Naive thymus-derived CD4-positive, alpha-beta T cell (primary cell): ENCODE data around the gene REG3G. TPM values are rescaled to one million over a fixed set of nuclear protein-coding genes. Genes with fewer than 3 reads are reported as not detected.

Experiments
- ATAC-seq: fragments of 150-1000 bp; cut with Tn5 transposase; 2 replicates; pipeline ENCODE4 v1.10.0; 2021; ENCODE audit warnings: mild to moderate bottlenecking, moderate library complexity
- CTCF ChIA-PET: fragments of 350-600 bp; sonication (Branson Sonifier 250); formaldehyde crosslinking; loops from one replicate; lab custom pipeline; 2021; ENCODE audit warnings: antibody characterized with exemption; lab: Charles Lee
- POLR2A ChIA-PET: fragments of 350-600 bp; sonication (Branson Sonifier 250); formaldehyde crosslinking; loops from one replicate; lab custom pipeline; 2021; ENCODE audit warnings: antibody characterized with exemption, inconsistent platforms; lab: Charles Lee
- DNase-seq, 9 donors: peaks; one replicate each; pipeline versions ENCODE4 v3.0.0 to v3.0.0-alpha.2; 2020 to 2022; ENCODE audit warnings: mixed read lengths in 1 of 9
- H3K27ac ChIP-seq: one replicate; pipeline ENCODE4 v1.7.0; 2013; ENCODE audit warnings: mild to moderate bottlenecking, low read depth, low read length, moderate library complexity
- H3K27me3 ChIP-seq, 2 donors: one replicate each; pipeline ENCODE4 v1.7.0; 2013; ENCODE audit warnings: low read length in 2 of 2, mild to moderate bottlenecking in 2 of 2, moderate library complexity in 2 of 2; ENCODE audit not compliant: control insufficient read depth in 2 of 2, insufficient read depth in 2 of 2
- H3K36me3 ChIP-seq, 3 experiments: 1 replicate in 2 of 3; 2 replicates in 1 of 3; pipeline ENCODE4 v1.7.0; 2013; ENCODE audit warnings: low read length in 3 of 3, mild to moderate bottlenecking in 3 of 3, moderate library complexity in 1 of 3; ENCODE audit not compliant: insufficient read depth in 3 of 3, control insufficient read depth in 2 of 3
- H3K4me1 ChIP-seq, 2 donors: one replicate each; pipeline ENCODE4 v1.7.0; 2013; ENCODE audit warnings: low read length in 2 of 2, mild to moderate bottlenecking in 2 of 2, moderate library complexity in 1 of 2; ENCODE audit not compliant: control insufficient read depth in 2 of 2, insufficient read depth in 2 of 2
- H3K4me3 ChIP-seq: 2 replicates; pipeline ENCODE4 v1.7.0; 2013; ENCODE audit warnings: mild to moderate bottlenecking, low read length
- H3K9me3 ChIP-seq, 3 experiments: 1 replicate in 2 of 3; 2 replicates in 1 of 3; pipeline ENCODE4 v1.7.0; 2013; ENCODE audit warnings: low read length in 3 of 3; ENCODE audit not compliant: control insufficient read depth in 2 of 3
- H3K27ac Mint-ChIP-seq, 9 donors: one replicate each; pipeline ENCODE4 v1.8.0; 2020 to 2022; ENCODE audit warnings: mixed read lengths in 9 of 9, mild to moderate bottlenecking in 8 of 9, moderate library complexity in 5 of 9, inconsistent platforms in 2 of 9
- H3K27me3 Mint-ChIP-seq, 5 donors: one replicate each; pipeline ENCODE4 v1.8.0; 2021 to 2022; ENCODE audit warnings: mixed read lengths in 5 of 5, mild to moderate bottlenecking in 1 of 5
- H3K36me3 Mint-ChIP-seq, 5 donors: one replicate each; pipeline ENCODE4 v1.8.0; 2020 to 2022; ENCODE audit warnings: mixed read lengths in 5 of 5, mild to moderate bottlenecking in 3 of 5, inconsistent platforms in 1 of 5
- H3K4me1 Mint-ChIP-seq, 7 donors: one replicate each; pipeline ENCODE4 v1.8.0; 2020 to 2022; ENCODE audit warnings: mixed read lengths in 7 of 7, mild to moderate bottlenecking in 3 of 7, inconsistent platforms in 1 of 7
- H3K4me3 Mint-ChIP-seq, 10 donors: one replicate each; pipeline ENCODE4 v1.8.0; 2020 to 2022; ENCODE audit warnings: mild to moderate bottlenecking in 10 of 10, mixed read lengths in 10 of 10, moderate library complexity in 6 of 10, inconsistent platforms in 2 of 10
- H3K9me3 Mint-ChIP-seq, 11 donors: one replicate each; pipeline ENCODE4 v1.8.0; 2020 to 2022; ENCODE audit warnings: mixed read lengths in 11 of 11, mild to moderate bottlenecking in 4 of 11, inconsistent platforms in 1 of 11, moderate library complexity in 1 of 11
- intact Hi-C, 2 donors: fragments of 100-400 bp; cut with micrococcal nuclease; formaldehyde crosslinking; loops; one replicate each; pipeline ENCODE4 v1.15.1; 2023
- polyA plus RNA-seq, 2 donors: library from polyadenylated mRNA; unstranded; fragments of 300-500 nt; fragmentation: Illumina TruSeq; gene quantifications; one replicate each; pipeline ENCODE4 v1.2.3, GENCODE V29; 2021
- total RNA-seq, 6 experiments: library from RNA in 5 of 6; stranded (reverse) in 5 of 6; gene quantifications; 1 replicate in 5 of 6; 2 replicates in 1 of 6; pipeline ENCODE4 v1.2.3 and lab custom pipeline; 2021 to 2026

The REG3G gene
- total and polyA plus RNA-seq, 7 experiments from 2014 or later, result not detected

DNA sequence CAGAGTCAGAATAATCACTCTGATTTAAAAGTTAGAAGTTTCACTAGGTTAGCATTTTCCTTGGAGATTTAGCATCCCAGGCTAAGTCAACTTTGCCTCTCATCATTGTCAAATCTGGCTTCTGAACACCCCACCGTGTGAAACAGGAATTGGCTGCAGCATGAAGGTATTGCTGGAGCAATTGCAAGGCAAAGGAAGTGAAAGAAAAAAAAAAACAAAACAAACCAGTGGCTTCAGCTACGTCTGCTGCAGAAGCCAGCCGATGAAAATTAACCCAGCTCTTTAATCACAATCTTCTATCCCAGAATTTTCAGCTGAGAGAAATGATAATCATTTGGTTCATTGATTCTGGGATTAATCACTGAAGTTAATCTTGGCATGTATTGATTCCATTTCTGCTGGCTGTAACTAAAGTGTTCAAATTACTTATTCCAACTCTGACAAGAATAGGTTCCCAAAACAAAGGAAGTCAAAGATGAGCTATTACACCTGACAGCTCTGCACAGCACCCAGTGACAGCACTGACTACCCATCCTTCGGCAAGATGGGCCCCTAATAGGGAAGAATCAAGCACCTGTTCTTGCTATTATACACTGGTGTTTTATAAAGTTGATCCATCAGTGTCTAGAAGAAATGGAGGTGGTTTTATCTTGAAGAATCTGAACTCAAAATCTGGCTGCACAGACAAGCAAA, 42.7 kb upstream of the REG3G start:
- ATAC-seq, result no peak
- no peak overlapping the region for H3K4me3 ChIP-seq

DNA sequence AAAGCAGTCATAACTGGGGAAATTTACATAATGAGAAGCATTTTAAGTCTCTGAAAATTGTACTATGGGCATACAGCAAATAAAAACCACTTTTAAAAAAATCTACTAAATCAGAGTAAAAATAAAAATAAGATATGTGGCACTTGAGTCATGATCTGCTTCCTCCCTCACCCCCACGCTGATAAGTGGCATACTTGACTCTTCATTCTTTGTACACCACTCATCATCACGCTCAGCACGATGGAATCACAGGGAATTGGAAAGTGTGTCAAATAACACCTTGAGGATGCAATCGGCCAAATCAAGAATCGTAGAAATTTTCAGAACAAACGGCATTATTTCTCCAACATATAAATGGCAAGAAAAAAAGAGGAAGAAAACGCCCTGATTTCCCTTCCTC, 41.1 kb upstream of the REG3G start:
- Mint-ChIP-seq H3K9me3 (peaks cover 0 to 8% (median 4%) of the 10 kb centered on the region in 11 donors), H3K4me1 (no peaks in the 10 kb centered on the region), H3K36me3 (peaks cover 0 to 3% (median 0%) of the 10 kb centered on the region in 5 donors), H3K4me3 (no peak overlapping the region), H3K27ac (no peak overlapping the region), H3K27me3 (peaks cover 0 to 5% (median 0%) of the 10 kb centered on the region in 5 donors)
- Histone ChIP-seq H3K36me3 (no peaks in the 10 kb centered on the region), H3K27me3 (no peaks in the 10 kb centered on the region), H3K4me1 (no peaks in the 10 kb centered on the region), H3K9me3 (no peaks in the 10 kb centered on the region), H3K4me3 (no peak overlapping the region), H3K27ac (no peak overlapping the region)
- CTCF ChIA-PET, result no interaction called here
- ATAC-seq, result no peak
- intact Hi-C loops, result no loop called here
- POLR2A ChIA-PET, result no interaction called here
- no peak for DNase-seq

More for the DNA sequence above, 42.7 kb upstream of the REG3G start:
- peaks cover 0 to 5% (median 0%) of the 10 kb centered on the region in 5 donors for H3K27me3 Mint-ChIP-seq
- no peaks in the 10 kb centered on the region for H3K36me3 ChIP-seq
- peaks cover 0 to 9% (median 5%) of the 10 kb centered on the region in 11 donors for H3K9me3 Mint-ChIP-seq
- ChIA-PET CTCF (no interaction called here), POLR2A (no interaction called here)
- intact Hi-C loops, result no loop called here
- H3K4me3 Mint-ChIP-seq, result no peak overlapping the region
- no peaks in the 10 kb centered on the region for H3K27me3 ChIP-seq
- H3K4me1 Mint-ChIP-seq, result no peaks in the 10 kb centered on the region
- no peaks in the 10 kb centered on the region for H3K4me1 ChIP-seq
- H3K9me3 ChIP-seq, result no peaks in the 10 kb centered on the region
- peaks cover 0 to 3% (median 0%) of the 10 kb centered on the region in 5 donors for H3K36me3 Mint-ChIP-seq
- no peak overlapping the region for H3K27ac Mint-ChIP-seq
- no peak for DNase-seq
- no peak overlapping the region for H3K27ac ChIP-seq

DNA sequence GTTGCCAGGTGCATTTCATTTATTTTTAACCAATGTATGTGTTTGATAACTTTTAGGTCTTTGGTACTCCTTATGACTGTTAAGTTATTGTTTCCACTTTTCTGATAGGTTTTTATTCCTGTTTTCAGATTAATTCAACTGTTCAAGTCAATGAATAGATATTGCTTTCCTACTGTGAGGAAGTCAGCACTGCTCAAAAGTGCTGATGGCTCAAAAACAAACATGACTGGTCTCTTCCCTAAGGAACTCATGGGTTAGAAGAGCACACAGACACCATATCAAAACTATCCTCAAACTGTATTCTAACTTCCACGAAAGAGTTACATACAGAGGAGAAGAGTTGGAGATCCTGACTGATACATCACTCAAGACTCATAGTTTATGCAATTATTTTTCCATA, 39.9 kb upstream of the REG3G start:
- POLR2A ChIA-PET, result no interaction called here
- Mint-ChIP-seq H3K9me3 (peaks cover 0 to 7% (median 4%) of the 10 kb centered on the region in 11 donors), H3K4me3 (no peak overlapping the region), H3K4me1 (no peaks in the 10 kb centered on the region), H3K27me3 (peaks cover 0 to 4% (median 0%) of the 10 kb centered on the region in 5 donors), H3K27ac (no peak overlapping the region), H3K36me3 (peaks cover 0 to 3% (median 0%) of the 10 kb centered on the region in 5 donors)
- CTCF ChIA-PET, result no interaction called here
- intact Hi-C loops, result no loop called here
- Histone ChIP-seq H3K36me3 (no peaks in the 10 kb centered on the region), H3K4me3 (no peak overlapping the region), H3K4me1 (no peaks in the 10 kb centered on the region), H3K27me3 (no peaks in the 10 kb centered on the region), H3K27ac (no peak overlapping the region), H3K9me3 (no peaks in the 10 kb centered on the region)
- DNase-seq, result no peak
- no peak for ATAC-seq

DNA sequence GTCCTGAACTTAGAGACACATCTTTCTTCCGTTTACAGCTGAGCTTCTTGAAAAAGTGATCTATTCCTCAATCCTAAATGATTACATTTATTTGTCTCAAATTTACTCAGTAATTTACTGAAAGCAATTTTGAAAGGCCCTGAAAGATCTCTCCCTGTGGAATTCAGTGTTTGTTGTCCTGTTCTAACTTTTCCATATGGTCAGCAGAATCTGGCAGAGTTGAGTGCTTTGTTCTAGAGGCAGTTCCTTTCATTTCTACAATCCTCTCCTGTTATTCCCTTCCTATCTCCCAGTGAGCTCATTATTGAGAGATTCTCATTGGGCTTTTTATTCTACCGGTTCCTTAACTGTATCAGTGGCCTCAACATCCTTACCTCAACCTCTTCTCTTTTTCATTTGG, 36.5 kb upstream of the REG3G start:
- DNase-seq (no peak), ATAC-seq (no peak)
- Mint-ChIP-seq H3K27me3 (peaks cover 17 to 20% (median 19%) of the 10 kb centered on the region in 5 donors), H3K36me3 (peaks cover 0 to 9% (median 0%) of the 10 kb centered on the region in 5 donors), H3K4me1 (peaks cover 0 to 1% (median 0%) of the 10 kb centered on the region in 7 donors), H3K27ac (no peak overlapping the region), H3K4me3 (no peak overlapping the region), H3K9me3 (peaks cover 0 to 17% (median 6%) of the 10 kb centered on the region in 11 donors)
- intact Hi-C loops, result no loop called here
- Histone ChIP-seq H3K36me3 (no peaks in the 10 kb centered on the region), H3K27ac (no peak overlapping the region), H3K27me3 (no peaks in the 10 kb centered on the region), H3K4me1 (no peaks in the 10 kb centered on the region), H3K4me3 (no peak overlapping the region), H3K9me3 (peaks cover 0 to 5% (median 0%) of the 10 kb centered on the region in 3 experiments)
- POLR2A ChIA-PET, result no interaction called here
- CTCF ChIA-PET, result no interaction called here

DNA sequence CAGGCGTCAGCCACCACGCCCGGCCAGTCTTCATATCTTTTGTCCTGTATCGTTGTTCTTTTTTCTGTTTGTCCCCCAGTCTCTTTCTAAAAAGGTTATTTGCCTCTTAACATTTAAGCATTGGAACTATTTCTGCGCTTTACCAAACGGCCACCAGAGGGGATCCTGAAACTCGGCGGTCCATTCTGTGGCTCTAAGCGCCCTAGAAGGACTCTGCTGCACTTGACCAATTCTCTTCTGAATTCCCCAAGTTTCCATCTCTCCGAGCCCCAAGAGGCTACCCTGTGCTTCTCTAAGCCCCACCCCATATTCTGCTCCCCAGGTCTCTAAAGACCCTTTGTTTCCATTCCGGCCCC, 33.1 kb upstream of the REG3G start:
- ATAC-seq (no peak), DNase-seq (no peak)
- Histone ChIP-seq H3K4me3 (no peak overlapping the region), H3K4me1 (no peaks in the 10 kb centered on the region), H3K27ac (no peak overlapping the region), H3K27me3 (no peaks in the 10 kb centered on the region), H3K9me3 (peaks cover 0 to 5% (median 0%) of the 10 kb centered on the region in 3 experiments), H3K36me3 (no peaks in the 10 kb centered on the region)
- intact Hi-C loops, result no loop called here
- H3K4me1 Mint-ChIP-seq, result peaks cover 0 to 1% (median 0%) of the 10 kb centered on the region in 7 donors
- POLR2A ChIA-PET, result no interaction called here
- CTCF ChIA-PET, result no interaction called here
- H3K36me3 Mint-ChIP-seq, result peaks cover 0 to 13% (median 0%) of the 10 kb centered on the region in 5 donors
- H3K27ac Mint-ChIP-seq, result no peak overlapping the region
- H3K4me3 Mint-ChIP-seq, result no peak overlapping the region
- H3K27me3 Mint-ChIP-seq, result peaks cover 27 to 30% (median 27%) of the 10 kb centered on the region in 5 donors
- H3K9me3 Mint-ChIP-seq, result peaks cover 0 to 35% (median 9%) of the 10 kb centered on the region in 11 donors

DNA sequence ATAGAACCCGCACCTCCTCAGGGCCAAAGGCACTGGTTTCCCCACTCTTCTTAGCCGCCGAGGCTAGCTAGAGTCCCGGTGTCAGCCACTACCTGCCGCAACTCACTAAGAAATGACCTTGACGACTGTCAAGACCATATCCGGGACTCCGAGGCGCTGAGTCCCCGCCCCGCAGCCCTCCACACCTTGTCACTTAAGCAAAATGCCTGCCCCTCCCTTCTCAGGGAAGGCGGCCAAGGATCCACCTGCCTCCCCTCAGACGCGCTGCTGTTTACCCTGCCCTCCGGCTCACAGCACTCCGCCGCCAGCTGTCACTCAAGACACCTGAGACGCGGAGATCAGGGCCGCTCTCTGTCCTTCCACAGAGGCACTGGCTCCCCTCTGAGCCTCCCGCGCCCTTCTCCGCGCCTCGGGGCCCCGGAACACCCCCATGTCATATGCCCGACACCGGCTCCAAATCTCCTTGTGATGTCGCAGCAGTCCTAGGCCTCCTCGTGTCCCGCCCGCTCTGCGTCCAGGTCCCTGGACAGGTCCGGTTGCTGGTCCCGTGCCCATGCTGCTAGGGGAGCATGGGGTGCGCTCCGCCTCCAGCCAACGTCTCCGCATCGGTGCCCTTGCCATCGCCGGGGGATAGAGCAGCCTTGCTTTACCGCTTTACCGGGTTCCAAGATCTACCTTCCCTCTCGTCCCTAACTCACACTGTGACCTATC, 32.5 kb upstream of the REG3G start:
- H3K27me3 ChIP-seq, result no peaks in the 10 kb centered on the region
- Mint-ChIP-seq H3K27me3 (peaks cover 27 to 30% (median 27%) of the 10 kb centered on the region in 5 donors), H3K4me3 (no peak overlapping the region), H3K36me3 (peaks cover 0 to 13% (median 0%) of the 10 kb centered on the region in 5 donors), H3K9me3 (peaks cover 0 to 35% (median 9%) of the 10 kb centered on the region in 11 donors), H3K4me1 (peaks cover 0 to 1% (median 0%) of the 10 kb centered on the region in 7 donors), H3K27ac (no peak overlapping the region)
- intact Hi-C loops, result no loop called here
- H3K27ac ChIP-seq, result no peak overlapping the region
- H3K36me3 ChIP-seq, result no peaks in the 10 kb centered on the region
- peaks cover 0 to 5% (median 0%) of the 10 kb centered on the region in 3 experiments for H3K9me3 ChIP-seq
- no peaks in the 10 kb centered on the region for H3K4me1 ChIP-seq
- H3K4me3 ChIP-seq, result no peak overlapping the region
- ATAC-seq (no peak), DNase-seq (no peak)
- CTCF ChIA-PET, result no interaction called here
- POLR2A ChIA-PET, result no interaction called here
